Measurements from ENCODE around the gene TENM4.

DNA sequence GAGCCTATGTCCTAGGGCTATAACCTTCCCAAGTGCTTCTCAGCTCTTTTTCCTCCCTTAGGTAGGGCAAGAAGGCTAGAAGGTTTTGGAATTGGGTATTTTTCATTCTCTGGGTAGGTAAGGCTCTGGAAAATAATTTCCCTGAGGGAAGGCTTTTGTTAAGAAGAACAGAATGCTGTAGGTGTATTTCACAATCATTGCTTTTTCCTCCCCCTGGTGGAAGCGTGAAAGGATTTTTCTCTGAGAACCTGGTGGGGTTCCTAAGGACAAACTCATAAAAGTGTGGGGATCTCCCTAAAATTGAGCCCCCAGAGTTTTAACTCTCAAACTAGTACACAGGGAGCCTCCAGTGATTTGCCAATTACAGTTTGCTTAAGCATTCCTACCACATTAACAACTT is 825.1 kb downstream of the TENM4 start:
- TF ChIP-seq ZNF70 (CRISPR knock-in tag; IDR thresholded peaks at IDR 0.05) (no peak), ZC3H10 (CRISPR knock-in tag; IDR thresholded peaks at IDR 0.05) (no peak), ZNF565 (CRISPR knock-in tag; conservative IDR thresholded peaks at IDR 0.05; ENCODE audit: low read depth) (no peak), RARB (CRISPR knock-in tag; IDR thresholded peaks at IDR 0.05) (no peak), ZFP3 (CRISPR knock-in tag; IDR thresholded peaks at IDR 0.05) (no peak), BACH2 (CRISPR knock-in tag; IDR thresholded peaks at IDR 0.05; ENCODE audit: borderline replicate concordance) (no peak), TOX (CRISPR knock-in tag; IDR thresholded peaks at IDR 0.05; ENCODE audit: borderline replicate concordance) (no peak), CSDC2 (CRISPR knock-in tag; IDR thresholded peaks at IDR 0.05) (no peak), TCF4 (CRISPR knock-in tag; IDR thresholded peaks at IDR 0.05; ENCODE audit: borderline replicate concordance) (no peak)
- TF ChIP-seq, protein P1, sequence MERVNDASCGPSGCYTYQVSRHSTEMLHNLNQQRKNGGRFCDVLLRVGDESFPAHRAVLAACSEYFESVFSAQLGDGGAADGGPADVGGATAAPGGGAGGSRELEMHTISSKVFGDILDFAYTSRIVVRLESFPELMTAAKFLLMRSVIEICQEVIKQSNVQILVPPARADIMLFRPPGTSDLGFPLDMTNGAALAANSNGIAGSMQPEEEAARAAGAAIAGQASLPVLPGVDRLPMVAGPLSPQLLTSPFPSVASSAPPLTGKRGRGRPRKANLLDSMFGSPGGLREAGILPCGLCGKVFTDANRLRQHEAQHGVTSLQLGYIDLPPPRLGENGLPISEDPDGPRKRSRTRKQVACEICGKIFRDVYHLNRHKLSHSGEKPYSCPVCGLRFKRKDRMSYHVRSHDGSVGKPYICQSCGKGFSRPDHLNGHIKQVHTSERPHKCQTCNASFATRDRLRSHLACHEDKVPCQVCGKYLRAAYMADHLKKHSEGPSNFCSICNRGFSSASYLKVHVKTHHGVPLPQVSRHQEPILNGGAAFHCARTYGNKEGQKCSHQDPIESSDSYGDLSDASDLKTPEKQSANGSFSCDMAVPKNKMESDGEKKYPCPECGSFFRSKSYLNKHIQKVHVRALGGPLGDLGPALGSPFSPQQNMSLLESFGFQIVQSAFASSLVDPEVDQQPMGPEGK (CRISPR knock-in tag; IDR thresholded peaks at IDR 0.05; ENCODE audit: borderline replicate concordance) = no peak
- TF ChIP-seq, protein P2, sequence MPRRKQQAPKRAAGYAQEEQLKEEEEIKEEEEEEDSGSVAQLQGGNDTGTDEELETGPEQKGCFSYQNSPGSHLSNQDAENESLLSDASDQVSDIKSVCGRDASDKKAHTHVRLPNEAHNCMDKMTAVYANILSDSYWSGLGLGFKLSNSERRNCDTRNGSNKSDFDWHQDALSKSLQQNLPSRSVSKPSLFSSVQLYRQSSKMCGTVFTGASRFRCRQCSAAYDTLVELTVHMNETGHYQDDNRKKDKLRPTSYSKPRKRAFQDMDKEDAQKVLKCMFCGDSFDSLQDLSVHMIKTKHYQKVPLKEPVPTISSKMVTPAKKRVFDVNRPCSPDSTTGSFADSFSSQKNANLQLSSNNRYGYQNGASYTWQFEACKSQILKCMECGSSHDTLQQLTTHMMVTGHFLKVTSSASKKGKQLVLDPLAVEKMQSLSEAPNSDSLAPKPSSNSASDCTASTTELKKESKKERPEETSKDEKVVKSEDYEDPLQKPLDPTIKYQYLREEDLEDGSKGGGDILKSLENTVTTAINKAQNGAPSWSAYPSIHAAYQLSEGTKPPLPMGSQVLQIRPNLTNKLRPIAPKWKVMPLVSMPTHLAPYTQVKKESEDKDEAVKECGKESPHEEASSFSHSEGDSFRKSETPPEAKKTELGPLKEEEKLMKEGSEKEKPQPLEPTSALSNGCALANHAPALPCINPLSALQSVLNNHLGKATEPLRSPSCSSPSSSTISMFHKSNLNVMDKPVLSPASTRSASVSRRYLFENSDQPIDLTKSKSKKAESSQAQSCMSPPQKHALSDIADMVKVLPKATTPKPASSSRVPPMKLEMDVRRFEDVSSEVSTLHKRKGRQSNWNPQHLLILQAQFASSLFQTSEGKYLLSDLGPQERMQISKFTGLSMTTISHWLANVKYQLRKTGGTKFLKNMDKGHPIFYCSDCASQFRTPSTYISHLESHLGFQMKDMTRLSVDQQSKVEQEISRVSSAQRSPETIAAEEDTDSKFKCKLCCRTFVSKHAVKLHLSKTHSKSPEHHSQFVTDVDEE (CRISPR knock-in tag; IDR thresholded peaks at IDR 0.05) = no peak
